Caki2 (cell line): ENCODE measurements around the gene PRKD2. TPM values are rescaled to one million over a fixed set of nuclear protein-coding genes. Genes with fewer than 3 reads are reported as not detected.

Experiments used
- DNase-seq: peaks from one replicate; pipeline ENCODE4 v3.0.0-alpha.2; 2015; ENCODE audit warnings: low read depth
- in situ Hi-C: cut with HindIII; loops from 2 replicates; pipeline ENCODE4 v1.10.0; 2016; ENCODE audit warnings: low sequenced_read_pairs, low pct_unique_long_range_greater_than_20kb, mixed read lengths
- total RNA-seq: library from RNA; depleted of rRNA; stranded (reverse); fragments of >200 nt; shearing (Covaris generic); gene quantifications from 2 replicates; pipeline ENCODE4 v1.2.3, GENCODE V29; 2014; ENCODE audit warnings: low replicate concordance

PRKD2 gene
- total RNA-seq, 1 experiment from 2014 or later = 17.8 TPM

DNA sequence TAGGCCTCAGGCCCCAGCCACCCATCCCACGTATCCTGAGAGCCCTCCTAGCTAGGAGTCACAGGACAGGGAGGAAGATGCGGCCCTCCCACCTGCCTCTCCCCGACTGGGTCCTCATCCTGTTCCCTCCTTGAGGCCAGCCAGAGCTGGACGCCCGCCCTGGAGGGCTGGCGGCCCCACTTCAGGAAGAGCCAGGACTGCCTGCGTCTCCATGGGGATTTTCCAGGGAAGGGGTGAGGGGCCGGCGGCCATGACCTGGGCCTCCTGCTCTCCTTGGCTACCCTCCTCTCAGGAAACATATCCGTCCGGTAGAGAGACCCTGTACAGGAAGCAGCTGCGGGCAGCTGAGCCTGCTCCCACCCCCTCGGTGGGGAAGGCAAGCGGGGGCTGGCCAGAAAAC lies 11.3 kb upstream of the PRKD2 start:
- in situ Hi-C loops = no loop called here
- DNase-seq = no peak

GRCh38 chr19:46727757-46728156 lies 10.8 kb upstream of the PRKD2 start:
- in situ Hi-C loops = no loop called here
- DNase-seq = no peak

GRCh38 chr19:46726971-46727501 lies 10.1 kb upstream of the PRKD2 start:
- in situ Hi-C loops = no loop called here
- no peak for DNase-seq

DNA sequence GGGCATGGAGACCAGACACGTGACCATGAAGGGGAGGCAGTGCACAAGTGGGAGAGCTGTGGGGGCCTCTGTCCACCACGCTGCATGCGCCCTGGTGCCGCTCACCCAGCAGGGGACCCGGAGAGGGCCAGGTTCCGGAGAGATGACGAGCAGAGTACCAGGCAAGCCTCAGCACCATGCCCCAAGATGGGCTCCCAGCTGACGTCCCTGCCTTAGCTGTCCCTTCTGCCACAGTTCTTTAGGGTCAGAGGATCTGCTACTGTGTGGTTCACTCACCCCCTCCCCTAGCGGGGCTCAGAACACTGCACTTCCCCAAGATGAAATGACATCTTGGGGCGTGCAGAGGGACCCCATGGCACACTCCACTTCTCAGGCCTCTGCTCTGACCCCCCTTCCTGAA lies 9.6 kb upstream of the PRKD2 start:
- in situ Hi-C loops = no loop called here
- DNase-seq = no peak

DNA sequence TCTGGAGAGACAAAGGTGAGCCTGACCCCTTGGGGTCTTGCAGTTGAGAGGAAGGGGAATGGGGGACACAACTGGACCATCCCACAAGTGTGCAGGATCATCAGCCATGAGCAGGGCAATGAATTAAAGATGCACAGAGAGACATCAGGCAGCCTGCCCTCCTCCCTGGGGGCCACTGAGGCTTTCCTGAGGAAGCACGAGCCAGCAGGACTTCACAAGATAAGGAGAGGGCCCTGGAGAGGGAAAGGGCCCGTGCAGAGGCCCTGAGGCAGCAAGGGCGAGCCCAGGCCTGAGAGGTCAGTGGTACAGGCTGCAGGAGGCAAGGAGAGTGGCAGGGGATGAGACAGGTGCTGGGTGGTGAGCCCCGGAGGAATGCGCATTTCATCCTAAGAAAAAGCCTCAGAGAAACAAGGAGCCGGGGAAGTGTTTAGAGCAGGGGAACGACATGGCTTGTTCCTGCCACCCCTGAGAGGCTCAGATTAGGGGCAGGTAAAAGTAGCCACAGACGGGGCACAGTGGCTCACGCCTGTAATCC lies 9.0 kb upstream of the PRKD2 start:
- no peak for DNase-seq
- in situ Hi-C loops = no loop called here

DNA sequence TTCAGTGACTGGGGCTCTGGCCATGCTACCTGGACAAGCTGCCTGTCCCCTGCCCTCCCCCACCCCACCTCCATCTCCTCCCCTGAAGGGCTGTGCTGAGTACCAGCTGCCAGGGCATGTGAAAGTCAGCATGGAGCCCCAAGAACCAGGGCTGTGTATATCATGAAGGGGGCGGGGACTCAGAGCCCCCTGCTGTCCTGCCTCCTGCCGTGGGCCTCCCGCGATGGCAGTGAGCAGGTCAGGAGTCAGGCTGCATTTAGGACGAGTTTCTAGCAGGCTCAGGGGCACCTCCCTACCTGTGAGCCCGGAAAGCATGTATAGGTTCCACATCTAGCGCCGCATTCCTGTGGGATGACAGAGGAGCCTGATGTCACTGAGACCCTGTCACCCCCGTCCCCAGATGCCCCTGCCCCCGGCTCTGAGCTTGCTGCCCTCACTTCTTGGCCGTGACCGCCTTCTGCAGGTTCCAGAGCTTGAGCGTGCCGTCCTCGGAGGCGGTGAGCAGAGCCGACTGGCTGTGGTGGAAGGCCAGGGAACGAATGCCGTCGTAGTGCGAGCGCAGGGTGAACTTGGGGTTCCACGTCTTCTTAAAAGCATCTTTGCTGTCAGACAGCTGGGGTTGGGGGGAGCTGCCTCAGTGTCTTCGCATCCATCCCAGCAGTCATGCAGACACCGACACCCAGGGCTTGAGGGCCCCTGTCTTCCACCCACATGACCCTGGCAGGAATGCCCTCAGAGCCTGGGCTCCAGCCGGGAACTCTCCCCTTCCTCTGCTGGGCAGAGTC lies 8.3 kb upstream of the PRKD2 start:
- in situ Hi-C loops = no loop called here
- no peak for DNase-seq

GRCh38 chr19:46724468-46724867 lies 7.6 kb upstream of the PRKD2 start:
- no peak for DNase-seq
- in situ Hi-C loops = no loop called here

DNA sequence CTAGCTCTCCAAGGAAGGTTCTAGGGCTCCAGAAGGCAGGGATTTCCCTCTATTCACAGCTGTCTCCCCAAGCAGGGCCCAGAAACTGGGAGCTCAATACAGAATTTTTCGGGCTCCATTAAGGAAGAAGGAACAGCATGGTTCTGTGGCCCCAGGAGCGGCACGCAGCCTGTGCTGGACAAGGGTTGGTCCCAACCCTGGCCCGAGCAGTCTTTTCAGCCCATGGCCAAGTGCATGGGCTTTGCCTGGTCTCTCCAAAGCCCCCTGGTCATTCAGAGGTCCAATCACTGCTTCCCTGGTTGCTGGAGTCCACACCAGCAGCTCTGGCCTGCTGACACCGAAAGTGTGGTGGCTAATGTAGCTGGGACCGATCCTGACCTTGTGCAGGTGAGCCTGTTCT lies 6.6 kb upstream of the PRKD2 start:
- in situ Hi-C loops = no loop called here
- DNase-seq = no peak

- DNase-seq = no peak
- in situ Hi-C loops = no loop called here
These were observed 6.1 kb upstream of the PRKD2 start for GRCh38 chr19:46723023-46723461.

DNA sequence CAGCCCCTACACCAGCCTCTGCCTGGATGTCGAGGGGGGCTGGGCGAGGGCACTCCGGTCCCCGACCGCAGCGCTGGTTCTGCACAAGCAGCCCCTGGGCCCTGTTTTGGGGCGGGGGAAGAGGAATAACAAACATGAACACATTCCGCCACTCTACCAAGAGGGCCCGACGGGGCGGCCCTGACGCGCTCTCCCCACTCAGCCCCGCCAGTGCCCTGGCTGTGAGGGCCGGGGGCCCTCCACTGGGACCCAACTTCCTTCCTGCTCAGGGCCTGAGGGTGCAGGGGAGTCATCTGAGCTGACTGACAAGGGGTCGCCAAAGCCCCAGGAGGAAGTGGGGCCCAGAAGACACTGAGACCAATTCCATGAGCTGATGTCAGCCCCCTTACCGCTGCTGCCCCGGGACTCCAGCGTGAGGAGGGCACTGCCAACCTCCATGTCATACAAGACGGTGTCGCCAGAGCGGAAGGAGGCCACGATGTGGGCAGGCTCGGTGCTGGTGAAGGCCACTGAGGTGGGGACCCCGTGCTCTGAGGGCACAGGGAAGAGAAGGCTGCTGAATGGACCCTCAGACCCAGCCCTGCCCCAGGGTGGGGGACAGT lies 5.6 kb upstream of the PRKD2 start:
- in situ Hi-C loops = no loop called here

DNA sequence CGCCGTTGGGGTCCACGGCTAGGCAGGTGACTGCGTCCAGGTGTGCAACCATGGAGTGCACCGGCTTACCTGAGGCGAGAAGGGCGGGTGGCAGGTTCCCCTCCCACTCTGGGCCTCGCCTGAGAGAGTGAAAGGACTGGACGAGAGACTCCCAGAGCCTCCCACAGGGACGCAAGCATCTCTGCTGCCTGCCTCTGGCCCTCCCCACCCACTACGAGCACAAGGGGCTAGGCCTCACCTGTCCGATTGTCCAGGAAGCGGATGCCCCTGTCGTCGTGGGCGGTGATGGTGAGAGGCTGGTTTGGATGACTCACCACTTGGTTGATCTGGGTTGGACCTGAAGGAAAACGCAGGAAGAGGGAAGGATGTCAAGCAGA lies 5.1 kb upstream of the PRKD2 start:
- in situ Hi-C loops = no loop called here

More for the DNA sequence above, 5.6 kb upstream of the PRKD2 start:
- no peak for DNase-seq

GRCh38 chr19:46721269-46722003 lies 4.5 kb upstream of the PRKD2 start:
- in situ Hi-C loops = no loop called here
- no peak for DNase-seq

More for the DNA sequence above, 5.1 kb upstream of the PRKD2 start:
- DNase-seq = no peak

DNA sequence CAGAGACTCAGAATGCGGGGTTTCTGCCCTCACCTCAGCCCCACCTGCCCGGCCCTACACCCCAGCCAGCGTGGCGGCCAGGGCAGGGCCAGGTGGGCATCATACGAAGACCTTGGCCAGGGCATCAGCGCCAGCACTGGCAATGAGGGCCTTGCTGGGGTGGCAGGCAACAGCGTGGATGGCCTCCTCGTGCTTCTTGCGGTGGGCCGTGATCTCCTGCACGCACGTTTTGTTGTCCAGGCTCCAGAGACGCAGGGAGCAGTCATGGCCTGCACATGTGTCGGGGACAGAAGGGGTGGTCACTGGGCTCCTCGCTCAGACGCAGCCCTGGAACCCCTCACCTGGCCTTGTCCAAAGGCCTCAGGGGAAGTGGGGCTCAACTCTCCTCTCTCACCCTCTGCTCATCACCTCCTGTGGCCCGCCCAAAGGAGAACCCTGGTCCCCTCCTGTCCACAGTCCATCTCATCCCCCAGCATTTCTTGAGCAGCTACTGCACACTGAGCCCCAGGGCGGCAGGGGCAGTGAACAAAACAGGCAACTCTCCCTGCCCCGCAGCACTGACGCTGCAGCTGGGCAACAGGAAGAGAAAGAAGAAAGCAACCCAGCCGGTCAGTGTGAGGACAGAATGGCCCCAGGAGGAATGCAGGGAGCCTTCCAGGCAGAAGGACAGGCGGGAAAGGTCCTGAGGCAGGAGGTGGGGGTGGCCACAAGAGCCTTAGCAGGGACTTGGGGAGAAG lies 3.8 kb upstream of the PRKD2 start:
- DNase-seq = no peak
- in situ Hi-C loops = no loop called here

DNA sequence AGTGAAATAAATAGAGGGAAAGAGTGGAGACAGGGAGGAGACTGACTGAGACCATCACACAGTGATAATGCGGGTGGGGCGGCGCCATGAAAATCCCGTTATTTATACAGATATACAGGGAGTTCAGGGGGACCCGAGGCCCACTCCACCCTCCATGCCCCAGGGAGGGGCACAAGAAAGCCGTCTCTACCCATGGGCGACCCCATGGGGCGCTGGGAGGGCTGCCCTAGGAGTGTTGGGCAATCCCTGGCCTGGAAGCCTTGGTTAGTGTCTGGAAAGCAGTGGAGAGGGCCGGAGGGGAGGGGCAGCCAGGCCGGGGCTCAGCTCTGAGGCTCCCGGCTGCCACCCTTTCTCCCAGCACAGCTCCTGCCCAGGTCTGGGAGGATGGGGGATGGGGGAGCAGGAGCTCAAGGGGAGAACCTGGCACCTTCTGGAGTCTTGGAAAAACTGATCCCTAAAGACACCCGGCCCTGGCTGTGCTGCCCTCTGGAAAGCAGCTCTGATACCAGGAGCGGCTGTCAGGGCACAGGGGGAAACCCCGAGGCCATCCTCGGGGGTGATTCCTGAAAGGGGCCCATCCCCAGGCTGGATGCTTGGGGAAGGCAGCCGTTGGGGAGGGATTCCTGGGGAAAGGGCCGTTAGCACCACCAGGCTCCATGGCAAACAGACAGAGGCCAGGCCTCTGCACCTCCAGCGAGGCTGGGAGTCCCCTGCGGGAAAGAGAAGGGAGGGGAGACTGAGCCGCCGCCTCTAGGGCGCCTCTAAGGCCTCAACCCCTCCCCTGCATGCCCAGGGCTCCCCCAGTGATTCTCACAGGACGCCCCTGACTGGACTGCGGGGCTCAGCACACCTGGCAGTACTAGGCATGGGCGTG lies 3.0 kb upstream of the PRKD2 start:
- in situ Hi-C loops = no loop called here
- no peak for DNase-seq

DNA sequence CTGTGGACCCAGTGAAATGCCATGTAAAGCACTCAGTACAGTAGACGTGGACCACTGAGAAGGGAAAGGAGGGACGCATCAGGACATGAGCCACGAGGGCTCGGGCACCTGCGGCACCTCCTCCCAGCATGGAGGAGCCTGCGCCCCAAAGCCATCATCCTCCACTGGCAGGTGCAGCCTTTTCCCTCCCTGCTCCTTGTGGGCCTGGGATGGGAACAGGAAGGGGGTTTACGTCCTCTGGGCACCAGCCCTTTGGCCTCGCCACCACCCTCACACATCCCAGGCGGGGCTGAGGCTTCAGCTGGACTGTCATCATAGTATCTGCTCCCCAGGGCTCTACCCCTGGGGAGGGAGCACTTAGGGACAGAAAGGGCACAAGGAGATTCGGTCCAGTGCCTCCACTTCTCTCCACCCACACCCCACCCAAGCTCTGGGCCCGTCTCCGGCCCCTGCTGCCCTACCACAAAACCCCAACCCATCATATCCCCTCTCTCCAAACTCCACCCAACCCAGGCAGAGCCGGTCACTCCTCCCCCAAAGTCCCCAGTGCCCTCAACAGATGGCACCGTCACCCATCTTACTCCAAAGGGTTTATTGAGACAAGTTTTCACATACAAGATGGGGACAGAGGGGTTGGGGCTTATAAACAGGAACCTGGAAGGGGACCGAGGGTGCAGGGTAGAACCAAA lies 2.2 kb upstream of the PRKD2 start:
- DNase-seq = no peak
- in situ Hi-C loops = no loop called here

GRCh38 chr19:46718157-46718933 lies 1.4 kb upstream of the PRKD2 start:
- no peak for DNase-seq
- in situ Hi-C loops = no loop called here
